ENCODE data around the gene SYT1.

The SYT1 gene

GRCh38 chr12:79238246-79238645 lies 373.7 kb downstream of the SYT1 start:
- ChIA-PET CTCF (no interaction called here), POLR2A (no interaction called here)
- DNase-seq (ENCODE audit: extremely low spot score), result no peak
- TF ChIP-seq LEF1 (IDR thresholded peaks at IDR 0.05; ENCODE audit: borderline replicate concordance) (no peak), SP1 (IDR thresholded peaks at IDR 0.05) (no peak)

GRCh38 chr12:79247494-79247893 lies 382.9 kb downstream of the SYT1 start:
- ChIA-PET POLR2A (no interaction called here), CTCF (no interaction called here)
- TF ChIP-seq BHLHE40 (IDR thresholded peaks at IDR 0.05; ENCODE audit: borderline replicate concordance), result no peak
- TF ChIP-seq SP1 (IDR thresholded peaks at IDR 0.05), result no peak
- TF ChIP-seq L3MBTL2 (conservative IDR thresholded peaks at IDR 0.05), result no peak
- TF ChIP-seq SUZ12 (IDR thresholded peaks at IDR 0.05), result no peak
- no peak for TF ChIP-seq ARNT (IDR thresholded peaks at IDR 0.05)
- TF ChIP-seq LEF1 (IDR thresholded peaks at IDR 0.05; ENCODE audit: borderline replicate concordance), result no peak
- TF ChIP-seq PKNOX1 (IDR thresholded peaks at IDR 0.05), result no peak
- TF ChIP-seq FOXK2 (IDR thresholded peaks at IDR 0.05), result no peak
- no peak for TF ChIP-seq TARDBP (IDR thresholded peaks at IDR 0.05)
- TF ChIP-seq HDGF (IDR thresholded peaks at IDR 0.05; ENCODE audit: borderline replicate concordance), result no peak
- no peak for TF ChIP-seq CTBP1 (IDR thresholded peaks at IDR 0.05; ENCODE audit: borderline replicate concordance)
- no peak for TF ChIP-seq FOXA1 (IDR thresholded peaks at IDR 0.05)
- no peak for TF ChIP-seq NFRKB (IDR thresholded peaks at IDR 0.05)
- TF ChIP-seq FOXM1 (IDR thresholded peaks at IDR 0.05; ENCODE audit: borderline replicate concordance), result no peak
- no peak for DNase-seq (ENCODE audit: extremely low spot score)

DNA sequence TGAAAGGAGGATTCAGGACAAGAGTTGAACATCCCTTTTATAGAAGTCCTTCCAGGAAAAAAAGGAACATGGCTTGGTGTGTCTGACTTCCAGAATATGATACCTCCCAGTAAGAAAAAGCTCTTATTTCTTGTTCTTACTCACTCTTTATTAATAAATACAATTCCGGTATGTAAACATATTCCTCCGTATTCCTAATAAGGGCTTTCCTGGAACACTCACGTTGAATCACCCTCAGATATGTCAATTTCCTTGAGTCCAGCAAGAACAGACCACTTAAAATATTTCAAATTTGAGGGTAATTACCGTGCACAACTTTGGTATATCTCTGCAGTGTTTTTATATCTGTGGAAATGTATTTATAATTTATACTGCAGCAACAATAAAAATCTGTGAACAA lies 385.6 kb downstream of the SYT1 start:
- ChIA-PET CTCF (no interaction called here), POLR2A (no interaction called here)
- TF ChIP-seq PKNOX1 (IDR thresholded peaks at IDR 0.05) (no peak), FOXM1 (IDR thresholded peaks at IDR 0.05; ENCODE audit: borderline replicate concordance) (no peak)
- DNase-seq (ENCODE audit: extremely low spot score), result no peak

DNA sequence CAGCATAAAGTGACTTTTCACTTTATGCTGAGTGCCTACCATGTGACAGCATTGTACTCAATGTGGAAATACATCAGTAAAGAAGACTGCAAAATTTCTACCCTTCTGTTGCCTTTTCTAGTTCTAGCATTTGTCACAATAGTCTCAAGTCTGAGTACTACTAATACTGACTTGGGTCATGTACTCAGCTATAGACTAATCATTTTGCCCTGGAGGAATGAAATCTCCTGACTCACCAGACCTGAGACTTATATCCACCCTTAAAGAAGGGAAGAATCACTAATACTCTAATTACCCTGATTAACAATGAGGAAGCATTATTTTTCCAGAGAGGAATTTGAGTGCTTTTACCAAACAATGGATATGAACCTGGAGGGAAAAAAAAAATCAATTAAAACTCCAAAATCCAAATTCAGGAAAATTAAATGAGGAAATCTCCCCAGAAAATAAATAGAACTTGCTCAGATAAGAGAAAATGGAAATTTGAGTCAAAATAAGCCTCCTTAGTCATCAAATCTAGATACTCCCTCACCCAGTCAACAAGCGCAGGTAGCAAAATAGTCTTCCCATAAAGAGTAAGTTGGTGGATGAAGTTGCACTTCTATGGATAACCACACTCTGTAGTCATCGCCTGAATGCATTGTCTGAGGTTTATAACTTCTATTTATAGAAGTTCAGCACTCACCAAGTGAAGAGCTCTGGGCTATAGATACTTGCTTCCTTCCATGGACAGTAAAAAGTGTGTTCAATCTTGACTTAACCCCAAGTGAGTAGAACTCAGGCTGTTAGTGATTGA lies 386.6 kb downstream of the SYT1 start:
- DNase-seq (ENCODE audit: extremely low spot score), result no peak
- CTCF ChIA-PET, result no interaction called here
- TF ChIP-seq NFRKB (IDR thresholded peaks at IDR 0.05) (no peak), FOXM1 (IDR thresholded peaks at IDR 0.05; ENCODE audit: borderline replicate concordance) (no peak), SP1 (IDR thresholded peaks at IDR 0.05) (no peak), BHLHE40 (IDR thresholded peaks at IDR 0.05; ENCODE audit: borderline replicate concordance) (no peak), PKNOX1 (IDR thresholded peaks at IDR 0.05) (no peak), ELF4 (IDR thresholded peaks at IDR 0.05) (no peak), L3MBTL2 (conservative IDR thresholded peaks at IDR 0.05) (no peak), FOXA1 (IDR thresholded peaks at IDR 0.05) (no peak), CTBP1 (IDR thresholded peaks at IDR 0.05; ENCODE audit: borderline replicate concordance) (no peak), ARNT (IDR thresholded peaks at IDR 0.05) (no peak), LEF1 (IDR thresholded peaks at IDR 0.05; ENCODE audit: borderline replicate concordance) (no peak), FOXK2 (IDR thresholded peaks at IDR 0.05) (no peak), TARDBP (IDR thresholded peaks at IDR 0.05) (no peak), HDGF (IDR thresholded peaks at IDR 0.05; ENCODE audit: borderline replicate concordance) (no peak), SUZ12 (IDR thresholded peaks at IDR 0.05) (no peak), ZNF384 (IDR thresholded peaks at IDR 0.05) (no peak)
- POLR2A ChIA-PET, result no interaction called here

DNA sequence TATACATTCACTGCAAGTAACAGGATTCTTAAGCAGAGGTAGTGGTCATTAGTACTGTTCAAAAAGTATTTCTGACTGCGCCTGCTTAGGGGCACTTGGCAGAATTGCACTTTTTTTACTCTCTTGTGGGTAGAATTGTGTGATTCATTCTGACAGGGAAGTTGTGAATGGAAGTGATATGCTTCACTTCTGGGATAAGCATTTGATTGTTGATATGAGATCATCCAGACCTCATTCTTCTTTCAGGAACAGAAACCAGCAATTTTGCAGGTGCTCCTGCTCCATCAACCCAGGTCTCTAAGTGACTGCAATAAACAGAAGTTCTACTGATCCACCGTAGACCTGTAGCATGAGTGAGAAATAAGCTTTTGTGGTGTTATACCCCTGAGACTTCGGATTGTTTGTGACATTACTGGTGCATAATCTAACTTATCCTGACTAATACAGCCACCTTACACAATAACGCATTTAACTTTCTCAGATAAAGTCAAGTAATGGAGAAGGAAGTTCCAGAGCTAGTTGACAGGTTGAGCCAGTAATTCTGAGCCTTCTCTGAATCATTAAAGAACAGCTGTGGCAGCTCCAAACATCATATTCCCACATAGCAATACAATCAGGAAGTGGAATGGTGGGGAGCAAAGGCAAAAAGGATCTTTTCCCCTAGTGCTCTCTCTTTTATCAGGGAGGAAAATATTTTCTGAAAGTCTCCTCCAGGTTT lies 387.9 kb downstream of the SYT1 start:
- no peak for TF ChIP-seq FOXK2 (IDR thresholded peaks at IDR 0.05)
- TF ChIP-seq SP1 (IDR thresholded peaks at IDR 0.05), result no peak
- no peak for TF ChIP-seq ELF4 (IDR thresholded peaks at IDR 0.05)
- TF ChIP-seq NFRKB (IDR thresholded peaks at IDR 0.05), result no peak
- TF ChIP-seq HDGF (IDR thresholded peaks at IDR 0.05; ENCODE audit: borderline replicate concordance), result no peak
- no peak for TF ChIP-seq ZNF384 (IDR thresholded peaks at IDR 0.05)
- no peak for TF ChIP-seq ARNT (IDR thresholded peaks at IDR 0.05)
- no peak for TF ChIP-seq TARDBP (IDR thresholded peaks at IDR 0.05)
- no peak for TF ChIP-seq SUZ12 (IDR thresholded peaks at IDR 0.05)
- no peak for TF ChIP-seq L3MBTL2 (conservative IDR thresholded peaks at IDR 0.05)
- no peak for TF ChIP-seq LEF1 (IDR thresholded peaks at IDR 0.05; ENCODE audit: borderline replicate concordance)
- no peak for TF ChIP-seq BHLHE40 (IDR thresholded peaks at IDR 0.05; ENCODE audit: borderline replicate concordance)
- no peak for TF ChIP-seq FOXM1 (IDR thresholded peaks at IDR 0.05; ENCODE audit: borderline replicate concordance)
- no peak for TF ChIP-seq FOXA1 (IDR thresholded peaks at IDR 0.05)
- POLR2A ChIA-PET, result no interaction called here
- CTCF ChIA-PET, result interaction anchor here (0.7 kb wide), 1 partner anchor 56 kb away, joined by 3 read pairs; no protein-coding TSS in a partner anchor
- no peak for DNase-seq (ENCODE audit: extremely low spot score)

DNA sequence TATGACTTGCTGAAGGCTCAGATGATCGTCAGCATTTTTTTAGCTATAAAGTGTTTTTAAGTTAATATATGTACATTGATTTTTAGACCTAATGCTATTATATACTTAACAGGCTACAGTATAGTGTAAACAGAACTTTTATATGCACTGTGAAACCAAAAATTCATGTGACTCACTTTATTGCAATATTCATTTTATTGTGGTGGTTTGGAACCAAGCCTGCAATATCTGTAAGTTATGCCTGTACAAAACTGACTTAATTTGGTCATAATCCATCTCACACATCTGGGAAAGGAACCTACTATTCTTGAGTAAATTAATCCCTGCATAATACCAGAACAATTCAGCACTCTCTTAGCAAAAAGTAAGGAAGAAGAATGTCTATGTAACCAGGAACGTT lies 390.7 kb downstream of the SYT1 start:
- ChIA-PET CTCF (no interaction called here), POLR2A (no interaction called here)
- DNase-seq (ENCODE audit: extremely low spot score), result no peak
- no peak for TF ChIP-seq HDGF (IDR thresholded peaks at IDR 0.05; ENCODE audit: borderline replicate concordance)
- no peak for TF ChIP-seq SUZ12 (IDR thresholded peaks at IDR 0.05)
- no peak for TF ChIP-seq FOXK2 (IDR thresholded peaks at IDR 0.05)
- TF ChIP-seq BHLHE40 (IDR thresholded peaks at IDR 0.05; ENCODE audit: borderline replicate concordance), result no peak
- no peak for TF ChIP-seq L3MBTL2 (conservative IDR thresholded peaks at IDR 0.05)
- no peak for TF ChIP-seq ELF4 (IDR thresholded peaks at IDR 0.05)
- no peak for TF ChIP-seq TARDBP (IDR thresholded peaks at IDR 0.05)
- TF ChIP-seq PKNOX1 (IDR thresholded peaks at IDR 0.05), result no peak
- TF ChIP-seq ARNT (IDR thresholded peaks at IDR 0.05), result no peak
